Suprapubic skin (tissue), 4 donors: ENCODE data around the gene EFEMP2.

Source experiments
- CTCF ChIP-seq, 2 donors: fragments of 200-600 bp in 1 of 2; fragments of 450-650 bp in 1 of 2; sonication (generic) in 1 of 2; IDR thresholded peaks; one replicate each; pipeline ENCODE4 v1.5.1; 2016 to 2019; ENCODE audit warnings: antibody characterized with exemption in 2 of 2, mild to moderate bottlenecking in 1 of 2, moderate library complexity in 1 of 2
- EP300 ChIP-seq: sonication (generic); formaldehyde crosslinking; IDR thresholded peaks from one replicate; pipeline ENCODE4 v1.6.1; 2017; ENCODE audit warnings: antibody characterized with exemption
- POLR2A ChIP-seq, 2 donors: fragments of 450-650 bp; IDR thresholded peaks; one replicate each; pipeline ENCODE4 v1.6.1; 2017; ENCODE audit warnings: antibody characterized with exemption in 2 of 2, mild to moderate bottlenecking in 2 of 2, moderate library complexity in 2 of 2
- POLR2AphosphoS5 ChIP-seq, 3 donors: sonication (generic); formaldehyde crosslinking; IDR thresholded peaks; one replicate each; pipeline ENCODE4 v1.6.1; 2017; ENCODE audit warnings: antibody characterized with exemption in 3 of 3

- TF ChIP-seq POLR2A (IDR thresholded peaks at IDR 0.05) (no peak), EP300 (no peak), CTCF (IDR thresholded peaks at IDR 0.05) (no peak), POLR2AphosphoS5 (IDR thresholded peaks at IDR 0.05) (no peak)
These were observed 13.4 kb upstream of the EFEMP2 start for GRCh38 chr11:65885808-65886536.
